ENCODE results near the gene PKHD1.
A peak's percentile ranks its signal among the peaks of the same experiment; 100 is the strongest.

The PKHD1 gene, protein sequence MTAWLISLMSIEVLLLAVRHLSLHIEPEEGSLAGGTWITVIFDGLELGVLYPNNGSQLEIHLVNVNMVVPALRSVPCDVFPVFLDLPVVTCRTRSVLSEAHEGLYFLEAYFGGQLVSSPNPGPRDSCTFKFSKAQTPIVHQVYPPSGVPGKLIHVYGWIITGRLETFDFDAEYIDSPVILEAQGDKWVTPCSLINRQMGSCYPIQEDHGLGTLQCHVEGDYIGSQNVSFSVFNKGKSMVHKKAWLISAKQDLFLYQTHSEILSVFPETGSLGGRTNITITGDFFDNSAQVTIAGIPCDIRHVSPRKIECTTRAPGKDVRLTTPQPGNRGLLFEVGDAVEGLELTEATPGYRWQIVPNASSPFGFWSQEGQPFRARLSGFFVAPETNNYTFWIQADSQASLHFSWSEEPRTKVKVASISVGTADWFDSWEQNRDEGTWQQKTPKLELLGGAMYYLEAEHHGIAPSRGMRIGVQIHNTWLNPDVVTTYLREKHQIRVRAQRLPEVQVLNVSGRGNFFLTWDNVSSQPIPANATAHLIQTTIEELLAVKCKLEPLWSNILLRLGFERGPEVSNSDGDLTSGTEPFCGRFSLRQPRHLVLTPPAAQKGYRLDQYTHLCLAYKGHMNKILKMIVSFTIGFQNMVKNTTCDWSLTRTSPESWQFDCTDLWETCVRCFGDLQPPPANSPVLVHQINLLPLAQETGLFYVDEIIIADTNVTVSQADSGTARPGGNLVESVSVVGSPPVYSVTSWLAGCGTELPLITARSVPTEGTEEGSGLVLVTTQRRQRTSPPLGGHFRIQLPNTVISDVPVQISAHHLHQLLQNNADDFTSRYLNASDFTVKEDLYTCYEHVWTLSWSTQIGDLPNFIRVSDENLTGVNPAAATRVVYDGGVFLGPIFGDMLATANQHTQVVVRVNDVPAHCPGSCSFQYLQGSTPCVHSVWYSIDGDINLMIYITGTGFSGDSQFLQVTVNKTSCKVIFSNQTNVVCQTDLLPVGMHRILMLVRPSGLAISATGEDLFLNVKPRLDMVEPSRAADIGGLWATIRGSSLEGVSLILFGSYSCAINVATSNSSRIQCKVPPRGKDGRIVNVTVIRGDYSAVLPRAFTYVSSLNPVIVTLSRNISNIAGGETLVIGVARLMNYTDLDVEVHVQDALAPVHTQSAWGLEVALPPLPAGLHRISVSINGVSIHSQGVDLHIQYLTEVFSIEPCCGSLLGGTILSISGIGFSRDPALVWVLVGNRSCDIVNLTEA (N-terminal part only)

DNA sequence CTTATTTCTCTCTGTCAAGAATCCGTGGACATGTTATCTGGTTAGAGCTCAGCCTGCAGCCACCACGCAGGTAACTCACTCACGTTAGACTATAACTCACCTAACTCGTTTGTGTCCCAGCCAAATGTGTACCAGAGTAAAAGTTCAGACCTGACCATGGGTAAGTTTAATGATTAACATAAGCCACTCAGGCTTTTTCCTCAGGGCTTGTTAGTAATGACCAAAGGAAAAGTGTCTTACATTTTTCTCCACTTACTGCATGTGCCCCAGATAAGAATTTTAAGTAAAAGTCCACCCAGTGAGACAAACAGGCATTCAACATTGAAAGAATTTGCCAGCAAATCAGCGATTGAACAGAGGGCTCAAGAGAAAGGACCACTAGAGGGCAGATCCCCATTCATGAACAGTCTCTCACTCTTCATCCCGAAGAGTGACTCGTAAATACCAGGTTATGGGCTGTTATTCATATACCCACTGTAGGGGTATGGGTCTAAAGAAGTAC is at the start of gene PKHD1:
Gene PKHD1 (minus strand): TSS at position 116 of the 502 bp plus-strand sequence. CDS start 2,680 bp downstream, outside the sequence.
- DNase-seq: peak; percentile 11

DNA sequence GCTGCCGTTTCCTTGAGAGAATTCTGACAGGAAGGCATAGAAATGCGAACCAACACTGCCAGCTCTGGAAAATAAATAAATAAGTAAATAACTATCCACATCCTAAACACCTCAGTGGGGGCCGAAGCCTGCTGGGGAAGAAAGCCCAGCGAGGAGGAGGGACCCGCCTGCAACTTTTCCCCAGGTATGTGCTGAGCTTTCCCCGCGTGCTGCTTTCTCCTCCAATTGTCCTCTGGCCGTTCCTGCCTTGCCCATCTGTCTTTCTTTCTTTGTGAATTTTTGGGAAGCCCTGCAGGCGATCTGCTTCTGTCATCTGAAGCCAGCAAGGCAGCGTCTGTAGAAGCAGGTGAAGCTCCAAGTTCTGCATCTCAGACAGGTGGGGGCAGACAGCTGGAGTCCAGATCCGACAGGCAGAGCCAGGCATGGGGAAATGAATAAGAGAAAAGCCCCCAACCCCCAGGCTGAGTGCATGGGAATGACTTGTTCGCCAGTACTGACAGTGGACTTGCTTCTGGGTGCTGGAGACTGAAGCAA is 49.6 kb upstream of the PKHD1 start:
- DNase-seq: no peak

DNA sequence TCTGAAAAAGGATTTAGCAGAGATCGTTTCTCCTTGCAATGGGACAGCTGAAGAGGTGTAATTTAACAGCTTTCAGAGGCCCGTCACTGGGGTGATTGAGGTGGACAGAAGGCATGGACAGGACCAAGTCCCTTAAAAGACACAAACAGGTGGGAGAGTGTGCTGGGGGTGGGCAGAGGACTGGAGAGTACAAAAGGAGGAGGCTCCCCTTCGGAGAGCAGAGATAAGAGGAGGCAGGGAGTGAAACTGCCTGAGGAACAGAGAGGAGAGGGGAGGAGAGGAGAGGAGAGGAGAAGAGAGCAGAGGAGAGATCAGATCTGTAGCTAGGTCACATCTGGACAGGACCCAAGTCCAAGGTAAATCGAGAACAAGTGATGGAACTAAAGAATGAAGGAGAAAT is 48.6 kb upstream of the PKHD1 start:
- no peak for DNase-seq

DNA sequence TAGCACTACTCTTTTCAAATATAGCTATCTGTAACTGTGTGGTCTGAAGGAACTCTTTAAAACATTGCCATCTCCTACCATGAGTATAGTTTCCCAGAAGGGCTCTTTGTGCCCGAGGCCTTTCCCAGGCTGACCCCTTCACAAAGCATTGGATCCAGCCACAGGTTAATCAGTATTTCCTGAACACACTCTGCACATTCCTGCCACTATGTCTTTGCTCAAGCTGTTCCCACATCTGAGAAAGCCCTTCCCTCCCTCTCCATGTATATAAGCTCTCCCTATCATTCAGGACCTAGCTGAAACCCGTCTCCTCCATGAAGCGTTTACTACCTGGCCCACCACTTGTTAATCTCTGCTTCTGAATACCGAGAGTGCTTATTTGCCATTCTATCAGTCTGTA is 47.8 kb upstream of the PKHD1 start:
- DNase-seq: no peak

DNA sequence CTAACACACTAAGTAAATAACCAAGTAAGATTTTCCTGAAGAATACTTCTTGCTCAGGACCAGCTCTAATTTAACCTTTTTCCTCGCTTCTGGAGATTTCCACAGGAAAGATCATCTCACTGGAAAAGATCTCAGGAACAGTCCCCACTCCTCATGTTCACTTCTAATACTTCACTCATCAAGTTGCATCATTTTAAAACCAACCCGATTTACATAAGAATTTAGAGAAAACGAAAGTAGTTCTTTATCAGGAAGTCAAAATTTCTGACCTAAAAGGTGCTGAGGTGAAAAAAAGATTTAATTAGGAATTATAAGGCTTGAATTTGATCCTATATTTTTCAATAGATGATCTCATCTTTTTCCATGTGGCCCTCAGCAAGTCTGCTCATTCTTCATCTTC is 46.6 kb upstream of the PKHD1 start:
- no peak for DNase-seq

DNA sequence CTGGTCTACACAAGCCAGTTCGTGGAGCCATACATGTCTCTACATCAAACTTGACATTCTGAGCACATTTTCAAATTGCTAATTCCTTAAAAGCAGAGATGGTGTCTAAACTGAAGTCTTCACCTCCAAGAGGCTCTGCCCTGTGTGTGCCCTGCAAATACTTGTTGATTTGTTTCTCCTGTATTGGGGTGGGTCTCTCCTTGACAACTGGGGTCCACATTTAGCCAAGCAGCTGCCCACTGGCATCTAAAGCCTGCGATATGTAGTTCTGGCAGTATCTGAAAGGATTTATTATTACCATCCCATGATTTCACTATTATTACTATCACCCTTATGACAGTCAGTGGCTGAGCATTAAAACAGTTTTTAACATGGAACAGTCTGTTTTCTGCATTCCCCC is 45.9 kb upstream of the PKHD1 start:
- DNase-seq: no peak

DNA sequence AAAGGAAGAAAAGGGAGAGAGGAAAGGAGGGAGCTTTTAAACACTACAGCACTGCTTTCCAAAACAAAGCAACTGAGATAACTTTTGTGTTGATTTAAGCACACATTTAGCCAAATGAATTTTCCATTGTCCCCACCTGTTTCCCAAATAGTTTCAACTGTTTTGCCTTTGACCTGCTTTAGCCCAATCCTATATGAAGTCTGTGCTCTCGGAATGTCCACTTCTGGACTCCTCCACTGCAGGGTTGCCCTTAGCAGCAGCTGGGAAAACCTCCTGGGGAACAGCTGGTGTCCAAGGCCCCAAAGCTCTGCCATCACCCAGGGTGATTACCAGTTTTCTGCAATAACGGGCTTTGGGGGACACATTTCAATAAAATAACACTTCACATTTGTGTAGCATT is 44.9 kb upstream of the PKHD1 start:
- DNase-seq: no peak

DNA sequence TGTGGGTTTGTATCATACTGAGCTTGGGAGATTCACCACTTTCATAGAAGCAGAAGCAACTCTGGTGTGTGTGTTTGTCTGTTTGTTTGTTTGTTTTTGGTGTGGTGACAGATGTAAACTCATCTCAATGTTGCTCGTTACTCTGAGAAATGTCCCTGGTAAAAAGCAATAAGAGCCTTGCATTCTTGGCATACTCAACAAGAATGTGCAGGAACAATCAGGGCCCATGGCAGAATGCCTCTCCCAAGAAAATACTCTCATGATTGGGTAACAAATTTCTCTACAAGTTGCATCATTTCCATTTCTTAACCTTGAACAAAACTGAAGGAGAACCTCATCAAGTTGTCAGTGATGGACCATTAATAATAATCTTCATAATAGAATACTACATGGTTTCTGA is 43.0 kb upstream of the PKHD1 start:
- DNase-seq: no peak

DNA sequence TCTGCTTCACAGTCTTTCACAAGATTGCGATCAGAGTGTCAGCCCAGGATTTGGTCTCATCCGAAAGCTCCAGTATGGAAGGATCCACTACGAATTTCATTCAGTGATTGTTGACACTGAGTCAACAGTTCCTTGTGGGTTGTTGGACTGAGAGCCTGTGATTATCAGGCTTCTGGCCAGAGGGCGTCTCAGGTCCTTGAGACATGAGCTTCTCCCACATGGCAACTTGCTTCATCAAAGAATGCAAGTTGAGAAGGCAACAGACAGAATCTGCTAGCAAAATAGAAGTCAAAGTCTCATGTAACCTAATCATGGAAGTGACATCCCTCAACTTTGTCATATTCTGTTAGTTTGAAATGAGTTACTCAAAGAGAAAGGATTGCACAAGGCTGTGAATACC is 40.5 kb upstream of the PKHD1 start:
- no peak for DNase-seq

DNA sequence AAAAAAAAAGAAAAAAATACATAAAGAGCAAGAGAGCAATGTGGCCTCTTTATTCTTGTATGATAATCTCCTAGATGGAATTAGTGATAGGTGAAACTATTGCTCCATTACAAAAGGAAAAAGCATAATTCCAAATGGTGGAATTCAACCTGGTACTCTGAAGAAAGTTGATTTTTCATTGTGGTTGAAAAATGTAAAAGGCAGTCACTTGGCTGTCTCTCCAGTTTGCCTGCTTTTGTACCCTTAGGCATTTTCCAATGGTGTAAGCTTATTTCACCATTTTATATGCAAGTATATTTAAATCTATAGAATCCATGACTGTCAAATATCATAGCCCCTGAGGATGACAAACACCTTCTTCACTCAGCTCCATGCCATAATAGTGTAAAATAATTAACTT is 38.8 kb upstream of the PKHD1 start:
- DNase-seq: no peak

DNA sequence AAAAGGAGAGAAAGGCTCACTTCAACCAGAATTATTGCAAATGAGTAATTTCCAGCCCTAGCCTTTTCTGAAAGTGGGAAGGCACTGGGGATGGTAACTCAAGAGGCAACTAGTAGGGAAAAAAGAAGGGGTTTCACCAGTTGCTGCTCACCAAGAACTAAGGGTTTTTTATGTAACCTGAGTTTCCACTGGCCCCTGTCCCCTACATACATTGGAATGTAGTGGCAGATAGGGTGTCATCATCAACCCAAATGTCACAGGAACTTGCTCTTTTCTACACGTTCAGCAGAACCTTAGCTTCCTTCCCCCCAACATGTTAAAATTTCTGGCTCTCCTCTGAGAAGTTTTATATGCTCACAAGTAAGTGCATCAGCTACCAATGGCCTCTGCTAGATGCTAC is 38.2 kb upstream of the PKHD1 start:
- DNase-seq: no peak

DNA sequence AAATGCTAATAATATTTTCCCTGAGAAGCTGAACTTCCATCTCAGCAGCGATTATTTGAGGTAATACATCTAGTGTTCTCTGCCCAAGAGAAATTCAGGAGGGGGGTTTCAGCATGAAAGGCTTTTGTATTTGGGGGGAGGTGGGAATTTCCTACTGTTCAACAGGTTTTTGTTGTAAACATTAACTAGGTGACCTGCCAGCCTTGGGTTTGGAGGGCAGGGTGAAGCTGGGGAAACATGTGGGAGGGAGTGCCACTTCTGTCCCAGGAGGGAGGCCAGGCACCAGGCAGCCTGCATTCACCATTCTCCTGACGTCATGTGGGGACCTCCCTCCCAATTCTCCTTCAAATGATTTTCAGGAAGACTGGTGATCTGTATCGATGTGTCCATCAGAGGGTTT is 37.7 kb upstream of the PKHD1 start:
- no peak for DNase-seq

DNA sequence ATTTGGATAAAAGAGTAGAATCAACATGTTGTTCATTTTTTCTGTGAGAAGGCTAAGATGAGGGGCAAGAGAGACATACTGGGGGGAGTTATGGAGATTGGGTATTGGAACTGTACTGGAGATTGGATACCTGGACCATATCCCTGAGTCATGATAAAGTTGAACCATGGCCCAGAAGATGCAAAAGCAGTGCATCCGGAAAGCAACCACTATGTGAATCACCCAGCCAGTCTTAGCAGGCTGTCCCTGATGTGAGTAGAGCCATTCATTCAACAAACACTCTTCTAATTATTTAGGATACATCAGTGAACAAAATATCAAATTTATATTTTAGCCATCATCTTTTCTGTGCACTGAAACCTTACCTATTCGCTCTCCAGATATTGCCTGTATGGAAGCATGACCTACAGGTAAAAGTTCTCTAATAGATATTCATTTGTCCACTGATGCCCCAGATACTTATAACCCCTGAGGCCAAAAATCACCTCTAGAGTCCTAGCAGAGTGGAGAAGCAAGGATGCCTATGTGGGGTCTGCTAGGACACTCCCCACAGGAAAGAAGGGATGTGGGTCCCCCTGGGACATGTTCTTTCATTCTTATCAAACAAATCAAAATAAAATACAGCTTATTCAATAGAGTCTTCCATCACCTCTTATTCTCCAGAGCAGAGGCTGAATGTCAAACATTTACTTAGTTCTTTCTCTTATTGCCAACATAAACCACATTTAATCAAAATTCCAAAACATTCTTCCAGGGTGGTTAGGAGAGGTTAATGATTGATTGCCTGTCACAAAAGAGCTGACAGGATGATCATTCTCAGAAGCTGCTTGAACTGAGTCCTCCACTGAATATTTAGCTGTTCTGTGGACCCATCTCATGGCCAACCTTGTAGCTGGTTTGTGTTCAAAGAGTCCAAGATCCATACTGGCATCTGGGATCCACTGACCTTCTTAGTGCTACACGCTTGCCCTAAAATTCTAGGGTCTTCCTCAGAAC is 37.0 kb upstream of the PKHD1 start:
- no peak for DNase-seq

DNA sequence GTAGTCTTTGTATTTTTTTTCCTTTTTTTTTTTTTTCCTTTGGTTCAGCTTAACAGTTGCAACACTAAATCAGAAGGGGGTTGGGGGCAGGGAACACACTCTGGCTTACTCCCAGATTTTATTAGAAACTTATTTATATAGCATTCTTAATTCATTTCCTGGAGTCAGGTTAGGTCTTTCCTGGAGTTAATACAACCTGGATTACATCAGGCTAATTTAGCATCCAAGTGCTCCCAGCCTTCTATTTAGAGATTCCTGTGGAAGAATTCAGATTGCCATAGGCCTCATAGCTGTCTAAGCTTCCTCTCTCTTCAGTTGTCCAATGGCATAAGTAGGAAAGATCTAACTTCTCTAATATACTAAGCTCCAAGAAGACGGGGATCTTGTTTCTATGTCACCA is 35.8 kb upstream of the PKHD1 start:
- no peak for DNase-seq

DNA sequence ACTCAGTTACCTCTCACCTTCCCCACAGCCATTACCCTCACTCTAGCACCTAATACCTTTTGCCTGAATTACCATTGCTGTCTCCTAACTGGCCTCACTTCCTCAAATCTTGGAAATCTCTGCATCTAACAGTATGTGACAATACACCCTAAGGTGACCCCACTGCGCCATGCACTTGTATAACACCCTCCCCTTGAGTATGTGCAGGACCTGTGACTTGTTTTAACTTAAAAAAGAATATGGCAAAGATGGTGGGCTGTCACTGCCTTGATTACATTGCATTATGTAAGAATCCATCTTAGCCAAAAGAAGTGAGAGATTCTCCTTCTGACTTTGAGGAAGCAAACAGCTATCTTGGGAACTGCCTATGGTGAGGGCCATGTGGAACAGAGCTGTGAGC is 29.9 kb upstream of the PKHD1 start:
- no peak for DNase-seq

DNA sequence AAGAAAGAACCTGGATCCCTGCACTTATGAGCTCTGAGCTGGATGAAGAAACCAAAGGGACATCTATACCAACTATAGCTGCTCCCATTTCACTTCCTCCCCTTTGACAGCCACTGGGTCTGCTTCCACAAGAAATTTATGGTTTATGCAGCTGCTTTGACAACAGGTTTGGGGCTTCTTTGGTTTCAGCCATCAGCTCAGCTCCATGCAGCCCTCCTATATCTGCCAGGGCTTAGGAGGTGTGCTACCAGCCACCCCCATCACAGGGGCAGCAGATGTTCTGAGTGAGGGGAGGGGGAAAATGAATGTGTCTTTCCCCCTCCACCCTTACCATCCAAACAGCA is 29.2 kb upstream of the PKHD1 start:
- DNase-seq: no peak

DNA sequence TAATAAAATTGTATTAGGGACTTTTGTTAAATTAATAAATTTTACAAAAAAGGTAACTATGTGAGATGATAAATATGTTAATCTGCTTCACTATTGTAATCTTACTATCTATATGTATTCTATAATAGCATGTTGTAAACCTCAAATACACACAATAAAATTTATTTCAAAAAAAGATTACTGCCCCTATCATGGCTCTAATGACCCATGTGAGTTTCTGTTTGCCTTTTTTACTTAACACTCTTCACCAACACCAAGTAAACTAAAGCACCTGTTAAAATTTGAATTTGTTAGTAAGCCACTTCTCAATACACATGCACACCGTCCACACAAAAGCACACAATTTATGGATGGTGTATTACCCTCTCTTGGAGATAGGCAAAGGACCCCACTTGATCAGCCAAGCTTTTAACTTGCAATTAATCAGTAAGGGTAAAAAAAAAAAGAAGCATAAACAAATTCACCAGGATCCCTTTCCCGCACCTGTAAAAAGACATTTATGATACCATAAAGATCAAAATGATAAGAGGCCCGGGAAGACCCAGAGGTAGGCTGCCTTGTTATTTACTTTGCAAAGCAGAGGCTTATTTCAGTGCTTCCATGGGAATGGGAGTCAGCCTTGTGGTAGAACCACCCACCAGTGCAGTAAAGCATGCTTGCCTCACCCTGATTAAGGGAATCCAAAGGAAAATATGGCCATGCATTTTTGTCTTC is 28.6 kb upstream of the PKHD1 start:
- DNase-seq: no peak

DNA sequence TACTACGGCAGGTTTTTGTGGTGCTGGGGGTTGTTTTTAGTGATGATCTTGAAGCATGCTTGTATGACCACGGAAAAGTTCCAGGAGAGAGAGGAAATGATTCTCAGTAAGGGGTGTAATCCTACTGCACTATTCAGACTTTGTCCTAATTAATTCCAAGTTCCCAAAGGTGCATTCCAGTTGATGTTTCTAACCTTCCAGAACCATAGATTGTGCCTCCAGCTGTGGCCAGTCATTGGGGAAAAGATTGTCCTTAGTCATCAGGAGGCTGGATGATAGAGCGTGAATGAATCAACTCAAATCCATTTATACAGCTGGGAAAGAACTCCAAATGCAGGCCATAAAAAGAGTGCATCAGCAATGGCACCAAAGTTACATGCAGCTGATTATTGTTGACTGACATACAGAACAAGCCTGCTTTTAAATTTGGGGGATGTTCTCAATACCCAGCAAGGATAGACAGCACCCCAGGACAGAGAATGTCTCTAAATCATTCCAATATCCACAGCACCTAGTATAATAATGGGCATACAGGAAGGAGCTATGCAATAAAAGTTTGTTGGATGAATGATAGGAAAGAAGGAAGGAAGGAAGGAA is 27.8 kb upstream of the PKHD1 start:
- no peak for DNase-seq

DNA sequence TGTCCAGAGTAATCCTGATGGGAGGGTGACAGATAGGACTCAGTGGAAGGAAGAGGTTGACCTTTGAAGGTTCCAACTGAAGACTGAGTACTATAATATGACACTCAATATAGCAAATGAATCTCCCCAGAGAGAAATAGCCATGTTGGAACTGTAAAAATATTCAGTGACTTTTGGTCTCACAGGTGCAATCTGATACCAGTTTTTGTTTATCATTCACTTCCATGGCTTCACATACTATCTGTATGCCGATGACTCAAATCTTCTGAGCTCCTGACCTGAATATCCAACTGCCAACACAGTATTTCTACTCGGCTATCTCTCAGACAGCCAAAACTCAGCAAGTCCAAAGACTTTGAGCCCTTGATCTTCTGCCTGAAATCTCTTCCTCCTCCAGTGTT is 21.8 kb upstream of the PKHD1 start:
- no peak for DNase-seq

DNA sequence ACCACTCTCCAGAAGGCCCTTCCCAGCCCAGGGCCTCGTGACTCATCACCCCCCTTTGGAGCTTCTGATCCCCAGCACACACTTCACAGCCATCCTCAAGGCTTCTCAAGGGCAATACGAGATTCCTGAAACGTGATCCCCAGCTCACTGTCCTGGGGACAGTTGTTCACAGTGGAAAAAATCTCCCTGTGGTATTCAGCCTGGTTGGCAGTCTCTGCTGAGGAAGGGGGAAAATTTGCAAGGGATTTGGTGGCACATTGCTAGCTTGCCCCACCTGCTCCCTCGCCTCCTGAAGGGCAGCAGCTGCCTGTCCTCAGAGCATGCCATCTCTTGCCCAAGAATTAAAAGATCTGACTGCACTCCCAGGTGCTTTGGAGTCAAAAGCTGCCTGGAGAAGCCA is 20.7 kb upstream of the PKHD1 start:
- no peak for DNase-seq

DNA sequence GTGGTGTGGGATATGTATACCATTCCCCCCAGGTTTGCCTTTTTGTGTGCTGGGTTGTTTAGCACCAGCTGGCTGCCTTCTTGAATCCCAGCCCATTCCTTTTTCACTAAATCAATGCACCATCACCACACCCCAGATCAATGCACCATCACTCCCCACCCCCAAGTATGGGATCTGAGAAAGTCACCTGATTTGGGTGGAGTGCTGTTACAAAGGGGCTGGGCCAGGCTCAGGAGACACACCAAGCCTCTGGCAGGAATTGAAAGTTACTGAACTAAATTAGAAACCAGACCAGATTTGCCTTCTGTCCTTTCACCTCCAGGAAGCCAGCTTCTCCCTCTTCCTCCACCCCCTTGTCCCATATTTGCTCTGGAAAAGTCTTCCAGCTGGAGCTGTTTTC is 19.6 kb upstream of the PKHD1 start:
- no peak for DNase-seq
